ENCODE measurements around the gene PI4K2B.
"Not testable (repeated sequence)": the region's sequence is repeated elsewhere in the genome, so short reads cannot be mapped to it uniquely, and the experiment has no call there.

The PI4K2B gene

GRCh38 chr4:25238052-25238451 lies 4.2 kb downstream of the PI4K2B start:
- H3K4me3 ChIP-seq (ENCODE audit: low read length), result no peak overlapping the region
- DNase-seq (ENCODE audit: low read depth, low spot score), result no peak

- not testable (repeated sequence) for DNase-seq (ENCODE audit: low read depth, low spot score); H3K4me3 ChIP-seq (ENCODE audit: low read length)
Measured at GRCh38 chr4:25239528-25239927, 5.7 kb downstream of the PI4K2B start.

- not testable (repeated sequence) for H3K4me3 ChIP-seq (ENCODE audit: low read length); DNase-seq (ENCODE audit: low read depth, low spot score)
Measured at GRCh38 chr4:25240754-25241210, 6.9 kb downstream of the PI4K2B start.

- DNase-seq (ENCODE audit: low read depth, low spot score); H3K4me3 ChIP-seq (ENCODE audit: low read length): not testable (repeated sequence)
Measured at GRCh38 chr4:25242195-25242594, 8.4 kb downstream of the PI4K2B start.

- no peak for DNase-seq (ENCODE audit: low read depth, low spot score)
- no peak overlapping the region for H3K4me3 ChIP-seq (ENCODE audit: low read length)
Measured at GRCh38 chr4:25245181-25245580, 11.3 kb downstream of the PI4K2B start.

- H3K4me3 ChIP-seq (ENCODE audit: low read length), result no peak overlapping the region
- DNase-seq (ENCODE audit: low read depth, low spot score), result no peak
Measured at GRCh38 chr4:25246680-25247611, 13.1 kb downstream of the PI4K2B start.

- DNase-seq (ENCODE audit: low read depth, low spot score), result not testable (repeated sequence)
Measured at GRCh38 chr4:25248875-25249274, 15.0 kb downstream of the PI4K2B start.

GRCh38 chr4:25249494-25249893 lies 15.7 kb downstream of the PI4K2B start:
- H3K4me3 ChIP-seq (ENCODE audit: low read length), result not testable (repeated sequence)

More at GRCh38 chr4:25248875-25249274, 15.0 kb downstream of the PI4K2B start:
- H3K4me3 ChIP-seq (ENCODE audit: low read length), result not testable (repeated sequence)

GRCh38 chr4:25252230-25253070 lies 18.6 kb downstream of the PI4K2B start:
- DNase-seq (ENCODE audit: low read depth, low spot score), result no peak
- H3K4me3 ChIP-seq (ENCODE audit: low read length), result no peak overlapping the region

More at GRCh38 chr4:25249494-25249893, 15.7 kb downstream of the PI4K2B start:
- DNase-seq (ENCODE audit: low read depth, low spot score), result not testable (repeated sequence)

- no peak overlapping the region for H3K4me3 ChIP-seq (ENCODE audit: low read length)
- no peak for DNase-seq (ENCODE audit: low read depth, low spot score)
Measured at GRCh38 chr4:25253071-25253445, 19.2 kb downstream of the PI4K2B start.

- H3K4me3 ChIP-seq (ENCODE audit: low read length); DNase-seq (ENCODE audit: low read depth, low spot score): not testable (repeated sequence)
Measured at GRCh38 chr4:25253786-25254185, 20.0 kb downstream of the PI4K2B start.

- DNase-seq (ENCODE audit: low read depth, low spot score), result no peak
Measured at GRCh38 chr4:25258980-25259578, 25.2 kb downstream of the PI4K2B start.

GRCh38 chr4:25271866-25272265 lies 38.0 kb downstream of the PI4K2B start:
- no peak overlapping the region for H3K4me3 ChIP-seq (ENCODE audit: low read length)
- DNase-seq (ENCODE audit: low read depth, low spot score), result no peak

More at GRCh38 chr4:25258980-25259578, 25.2 kb downstream of the PI4K2B start:
- H3K4me3 ChIP-seq (ENCODE audit: low read length), result no peak overlapping the region

GRCh38 chr4:25280210-25280609 lies 46.4 kb downstream of the PI4K2B start:
- DNase-seq (ENCODE audit: low read depth, low spot score), result no peak
- no peak overlapping the region for H3K4me3 ChIP-seq (ENCODE audit: low read length)

GRCh38 chr4:25283948-25284347 lies 50.1 kb downstream of the PI4K2B start:
- no peak for DNase-seq (ENCODE audit: low read depth, low spot score)
- no peak overlapping the region for H3K4me3 ChIP-seq (ENCODE audit: low read length)

GRCh38 chr4:25284466-25284865 lies 50.6 kb downstream of the PI4K2B start:
- H3K4me3 ChIP-seq (ENCODE audit: low read length), result no peak overlapping the region
- no peak for DNase-seq (ENCODE audit: low read depth, low spot score)

GRCh38 chr4:25290490-25291067 lies 56.7 kb downstream of the PI4K2B start:
- DNase-seq (ENCODE audit: low read depth, low spot score), result no peak
- H3K4me3 ChIP-seq (ENCODE audit: low read length), result no peak overlapping the region

- no peak for DNase-seq (ENCODE audit: low read depth, low spot score)
Measured at GRCh38 chr4:25291158-25291733, 57.4 kb downstream of the PI4K2B start.

More at GRCh38 chr4:25291158-25291733, 57.4 kb downstream of the PI4K2B start:
- no peak overlapping the region for H3K4me3 ChIP-seq (ENCODE audit: low read length)
